ENCODE data around the gene MRPL14. TPM values are rescaled to one million over a fixed set of nuclear protein-coding genes. Genes with fewer than 3 reads are reported as not detected.

The MRPL14 gene
- total RNA-seq, 3 donors from 2014 or later, result 41.0 to 57.2 (median 56.8) TPM

- no peak for TF ChIP-seq CTCF (IDR thresholded peaks at IDR 0.05)
- H3K36me3 ChIP-seq (ENCODE audit: low read depth), result no peaks in the 10 kb centered on the region
- intact Hi-C loops (cut with DNase I, micrococcal nuclease), result loop anchor here (5.0 to 10.0 kb wide), 3 partner anchors 355 to 413 kb away; no protein-coding TSS in a partner anchor
- H3K4me1 ChIP-seq (ENCODE audit: low read depth), result peaks cover 30% of the 10 kb centered on the region
- no peak overlapping the region for H3K4me3 ChIP-seq
- H3K9me3 ChIP-seq, result no peaks in the 10 kb centered on the region
- ATAC-seq (no peak), DNase-seq (no peak)
These were observed 49.9 kb downstream of the MRPL14 start for GRCh38 chr6:44077214-44077946.

DNA sequence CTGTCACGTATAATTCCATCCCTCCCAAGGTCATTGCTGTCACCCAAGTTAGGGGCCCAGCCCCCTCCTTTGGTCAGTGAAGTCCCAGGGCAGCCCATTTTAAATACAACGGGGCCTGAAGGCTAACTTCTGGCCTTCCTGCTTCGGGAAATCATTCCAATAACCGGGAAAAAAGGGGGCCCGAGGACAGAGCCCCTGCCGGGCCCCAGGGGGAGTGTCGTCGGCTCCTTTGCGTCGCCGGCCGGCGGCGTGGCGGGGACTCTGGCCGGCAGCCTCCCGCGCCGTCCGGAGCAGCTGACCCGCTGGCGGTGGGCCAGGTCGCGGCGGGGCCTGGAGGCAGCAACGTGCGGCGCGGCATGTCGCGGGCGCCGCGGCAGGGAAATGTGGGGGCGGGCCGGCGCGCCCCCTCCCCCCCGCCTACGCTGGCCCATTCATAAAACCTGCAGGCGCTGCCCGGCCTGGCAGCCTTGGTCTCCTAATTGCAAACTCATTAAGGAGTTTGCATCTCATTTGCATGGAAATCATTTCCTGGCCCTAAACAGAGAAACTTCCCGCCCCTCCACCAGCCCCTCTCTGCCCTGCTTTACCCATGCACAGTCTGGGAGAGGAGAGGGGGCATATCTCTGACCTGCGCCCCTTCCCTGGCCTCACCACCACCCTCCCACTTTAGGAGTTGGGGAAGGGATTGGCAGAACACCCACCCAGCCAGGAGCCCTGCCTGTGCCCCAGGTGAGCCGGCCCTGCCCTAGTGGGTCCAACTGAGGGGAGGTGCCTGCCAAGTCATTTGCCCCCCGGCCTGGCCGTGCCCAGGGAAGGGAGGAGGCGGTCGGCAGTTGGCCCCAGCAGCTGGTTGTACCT is 50.7 kb downstream of the MRPL14 start:
- H3K36me3 ChIP-seq (ENCODE audit: low read depth), result no peaks in the 10 kb centered on the region
- intact Hi-C loops (cut with DNase I, micrococcal nuclease), result loop anchor here (5.0 to 10.0 kb wide), 3 partner anchors 354 to 412 kb away; no protein-coding TSS in a partner anchor
- no peak for ATAC-seq
- no peaks in the 10 kb centered on the region for H3K9me3 ChIP-seq
- DNase-seq, result peak in 2 of 3 donors; percentile 55 to 71
- no peak for TF ChIP-seq CTCF (IDR thresholded peaks at IDR 0.05)
- H3K4me1 ChIP-seq (ENCODE audit: low read depth), result peaks cover 30% of the 10 kb centered on the region
- no peak overlapping the region for H3K4me3 ChIP-seq

DNA sequence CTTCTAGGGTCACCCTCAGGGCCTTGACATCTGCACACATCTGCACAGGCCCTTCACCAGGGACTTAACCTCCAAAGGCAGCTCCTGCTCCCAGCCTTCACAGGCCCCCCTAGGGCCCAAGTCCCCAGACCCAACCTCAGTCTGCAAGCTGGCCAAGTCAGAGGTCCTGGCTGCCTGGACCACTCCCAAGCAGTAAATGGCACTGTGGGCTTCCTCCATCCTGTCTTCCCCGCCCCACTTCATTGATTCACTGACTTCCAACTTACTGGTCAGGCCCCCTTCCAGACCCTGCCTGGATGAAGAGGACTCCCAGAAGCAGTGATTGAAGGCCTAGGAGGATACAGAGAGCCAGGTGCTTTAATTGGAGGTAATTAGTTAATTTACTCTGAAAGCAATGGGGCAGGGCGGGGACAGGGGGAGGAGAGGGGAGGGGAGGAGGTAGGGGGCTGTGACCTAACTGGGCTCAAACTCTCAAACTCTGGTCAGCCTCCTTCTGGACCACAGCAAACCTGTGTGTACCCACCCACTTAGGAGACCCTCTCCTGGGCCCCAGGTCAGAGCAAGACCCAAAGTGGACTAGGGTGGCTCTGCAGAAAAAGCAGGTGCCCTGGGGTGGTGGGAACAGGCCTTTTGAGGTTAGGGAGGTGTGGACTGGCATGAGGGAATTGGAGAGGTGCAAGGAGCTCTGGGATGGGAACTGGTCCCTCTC is 51.5 kb downstream of the MRPL14 start:
- TF ChIP-seq CTCF (IDR thresholded peaks at IDR 0.05), result no peak
- peaks cover 30% of the 10 kb centered on the region for H3K4me1 ChIP-seq (ENCODE audit: low read depth)
- H3K36me3 ChIP-seq (ENCODE audit: low read depth), result no peaks in the 10 kb centered on the region
- intact Hi-C loops (cut with DNase I, micrococcal nuclease), result loop anchor here (5.0 to 10.0 kb wide), 3 partner anchors 354 to 411 kb away; no protein-coding TSS in a partner anchor
- no peak for ATAC-seq
- DNase-seq, result no peak
- H3K4me3 ChIP-seq, result no peak overlapping the region
- no peaks in the 10 kb centered on the region for H3K9me3 ChIP-seq

- intact Hi-C loops (cut with DNase I, micrococcal nuclease), result loop anchor here (5.0 to 10.0 kb wide), 4 partner anchors 308 to 410 kb away; no protein-coding TSS in a partner anchor
- no peak overlapping the region for H3K4me3 ChIP-seq
- peak; percentile 6 for TF ChIP-seq CTCF (IDR thresholded peaks at IDR 0.05)
- ATAC-seq (no peak), DNase-seq (no peak)
- H3K36me3 ChIP-seq (ENCODE audit: low read depth), result no peaks in the 10 kb centered on the region
- H3K4me1 ChIP-seq (ENCODE audit: low read depth), result peaks cover 30% of the 10 kb centered on the region
- H3K9me3 ChIP-seq, result no peaks in the 10 kb centered on the region
These were observed 52.2 kb downstream of the MRPL14 start for GRCh38 chr6:44074813-44075646.

All from mucosa of descending colon (tissue), 3 donors.